ENCODE measurements around the gene SEPTIN1.

DNA sequence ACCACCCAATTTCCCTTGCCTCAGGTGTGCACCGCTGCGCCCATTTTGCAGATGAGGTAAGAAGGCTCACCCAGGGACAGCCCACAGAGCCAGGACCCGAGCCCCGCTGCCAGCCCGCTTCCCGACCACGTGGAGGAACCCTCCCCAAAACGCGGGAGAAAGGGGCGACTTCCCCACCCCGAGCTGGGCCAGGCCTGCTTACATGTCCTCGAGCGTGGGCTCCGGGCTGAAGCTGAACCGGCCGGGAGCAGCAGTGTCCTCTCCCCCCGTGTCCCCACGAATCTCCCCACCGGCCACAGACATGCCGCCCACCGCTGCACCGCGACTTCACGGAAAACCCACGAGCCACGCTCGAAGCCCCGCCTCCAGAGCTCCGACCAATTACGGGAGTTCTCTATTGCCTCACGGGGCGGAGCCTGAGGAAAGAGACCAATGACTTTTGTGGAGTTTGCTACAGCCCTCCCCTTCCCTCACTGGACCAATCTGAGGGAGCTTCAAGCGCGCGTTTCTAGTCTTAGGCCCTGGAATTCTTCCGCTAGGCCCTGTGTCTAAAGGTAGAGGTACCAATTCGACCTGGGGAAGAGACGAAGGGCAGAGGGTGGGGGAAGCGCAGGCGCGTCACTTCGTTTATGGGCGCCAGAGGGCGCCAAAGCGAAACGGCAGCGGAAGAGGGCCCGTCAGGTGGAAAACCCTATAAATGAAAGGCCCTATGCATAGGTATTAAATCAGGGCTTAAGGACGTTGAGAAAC lies 47.5 kb upstream of the SEPTIN1 start, which contains the start of gene DCTPP1:
- TF ChIP-seq, protein P1, sequence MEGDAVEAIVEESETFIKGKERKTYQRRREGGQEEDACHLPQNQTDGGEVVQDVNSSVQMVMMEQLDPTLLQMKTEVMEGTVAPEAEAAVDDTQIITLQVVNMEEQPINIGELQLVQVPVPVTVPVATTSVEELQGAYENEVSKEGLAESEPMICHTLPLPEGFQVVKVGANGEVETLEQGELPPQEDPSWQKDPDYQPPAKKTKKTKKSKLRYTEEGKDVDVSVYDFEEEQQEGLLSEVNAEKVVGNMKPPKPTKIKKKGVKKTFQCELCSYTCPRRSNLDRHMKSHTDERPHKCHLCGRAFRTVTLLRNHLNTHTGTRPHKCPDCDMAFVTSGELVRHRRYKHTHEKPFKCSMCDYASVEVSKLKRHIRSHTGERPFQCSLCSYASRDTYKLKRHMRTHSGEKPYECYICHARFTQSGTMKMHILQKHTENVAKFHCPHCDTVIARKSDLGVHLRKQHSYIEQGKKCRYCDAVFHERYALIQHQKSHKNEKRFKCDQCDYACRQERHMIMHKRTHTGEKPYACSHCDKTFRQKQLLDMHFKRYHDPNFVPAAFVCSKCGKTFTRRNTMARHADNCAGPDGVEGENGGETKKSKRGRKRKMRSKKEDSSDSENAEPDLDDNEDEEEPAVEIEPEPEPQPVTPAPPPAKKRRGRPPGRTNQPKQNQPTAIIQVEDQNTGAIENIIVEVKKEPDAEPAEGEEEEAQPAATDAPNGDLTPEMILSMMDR (IDR thresholded peaks at IDR 0.05) = peak; percentile 61 to 91 (median 83)
- TF ChIP-seq POLR2A (IDR thresholded peaks at IDR 0.05) = peak; percentile 22
- no peak for TF ChIP-seq EP300 (IDR thresholded peaks at IDR 0.05)
